Measurements from ENCODE around the gene DDX5.

- TF ChIP-seq ZNF70 (CRISPR knock-in tag; IDR thresholded peaks at IDR 0.05) = no peak
- TF ChIP-seq RARB (CRISPR knock-in tag; IDR thresholded peaks at IDR 0.05) = no peak
- TF ChIP-seq TOX (CRISPR knock-in tag; IDR thresholded peaks at IDR 0.05; ENCODE audit: borderline replicate concordance) = no peak
- TF ChIP-seq ZC3H10 (CRISPR knock-in tag; IDR thresholded peaks at IDR 0.05) = no peak
- no peak for TF ChIP-seq TCF4 (CRISPR knock-in tag; IDR thresholded peaks at IDR 0.05; ENCODE audit: borderline replicate concordance)
- TF ChIP-seq TSHZ2 (CRISPR knock-in tag; IDR thresholded peaks at IDR 0.05) = no peak
- no peak for TF ChIP-seq ZFP30 (CRISPR knock-in tag; IDR thresholded peaks at IDR 0.05)
- TF ChIP-seq, protein P1, sequence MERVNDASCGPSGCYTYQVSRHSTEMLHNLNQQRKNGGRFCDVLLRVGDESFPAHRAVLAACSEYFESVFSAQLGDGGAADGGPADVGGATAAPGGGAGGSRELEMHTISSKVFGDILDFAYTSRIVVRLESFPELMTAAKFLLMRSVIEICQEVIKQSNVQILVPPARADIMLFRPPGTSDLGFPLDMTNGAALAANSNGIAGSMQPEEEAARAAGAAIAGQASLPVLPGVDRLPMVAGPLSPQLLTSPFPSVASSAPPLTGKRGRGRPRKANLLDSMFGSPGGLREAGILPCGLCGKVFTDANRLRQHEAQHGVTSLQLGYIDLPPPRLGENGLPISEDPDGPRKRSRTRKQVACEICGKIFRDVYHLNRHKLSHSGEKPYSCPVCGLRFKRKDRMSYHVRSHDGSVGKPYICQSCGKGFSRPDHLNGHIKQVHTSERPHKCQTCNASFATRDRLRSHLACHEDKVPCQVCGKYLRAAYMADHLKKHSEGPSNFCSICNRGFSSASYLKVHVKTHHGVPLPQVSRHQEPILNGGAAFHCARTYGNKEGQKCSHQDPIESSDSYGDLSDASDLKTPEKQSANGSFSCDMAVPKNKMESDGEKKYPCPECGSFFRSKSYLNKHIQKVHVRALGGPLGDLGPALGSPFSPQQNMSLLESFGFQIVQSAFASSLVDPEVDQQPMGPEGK (CRISPR knock-in tag; IDR thresholded peaks at IDR 0.05; ENCODE audit: borderline replicate concordance) = no peak
- no peak for TF ChIP-seq CSRNP3 (CRISPR knock-in tag; IDR thresholded peaks at IDR 0.05)
These were observed 12.0 kb downstream of the DDX5 start for GRCh38 chr17:64494121-64494520.
